ENCODE results near the gene LRP1-AS. TPM values are rescaled to one million over a fixed set of nuclear protein-coding genes. Genes with fewer than 3 reads are reported as not detected.

Gene LRP1-AS
- total RNA-seq, 1 donor from 2014 or later, result not detected

DNA sequence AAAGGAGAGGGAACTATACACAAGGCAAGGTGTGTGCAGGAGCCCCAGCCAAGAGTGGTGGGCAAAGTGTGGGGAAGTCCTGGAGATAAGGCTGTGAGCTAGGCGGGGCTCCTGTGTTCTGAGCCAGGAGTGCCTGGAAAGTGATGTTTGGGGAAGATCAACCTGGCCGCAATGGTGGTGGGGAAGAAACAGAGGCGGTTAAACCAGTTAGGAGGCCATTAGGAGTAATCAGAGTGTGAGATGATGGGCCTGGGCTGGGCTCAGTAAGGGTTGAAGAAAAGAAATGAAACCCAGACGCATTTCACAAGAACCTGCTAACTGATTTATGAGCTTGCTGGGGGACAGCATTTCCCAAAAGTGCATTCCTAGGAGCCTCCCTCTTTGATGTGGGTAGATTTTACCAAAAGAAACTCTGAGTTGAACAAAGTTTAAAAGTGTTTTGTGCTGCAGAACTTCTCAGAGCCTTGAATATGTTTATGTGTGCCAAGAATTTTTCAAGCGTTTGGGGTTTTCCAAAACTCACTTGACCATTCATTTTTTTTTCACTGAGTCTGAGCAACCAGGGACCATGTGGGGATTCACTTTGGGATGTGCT, 34.2 kb upstream of the LRP1-AS start:
- intact Hi-C loops (cut with DNase I), result loop anchor here (5.0 kb wide), 1 partner anchor 114 kb away; no protein-coding TSS in a partner anchor
- no peak for DNase-seq (ENCODE audit: low spot score)

GRCh38 chr12:57181072-57181471, 33.7 kb upstream of the LRP1-AS start:
- intact Hi-C loops (cut with DNase I), result loop anchor here (5.0 kb wide), 1 partner anchor 114 kb away; no protein-coding TSS in a partner anchor
- DNase-seq (ENCODE audit: low spot score), result no peak

DNA sequence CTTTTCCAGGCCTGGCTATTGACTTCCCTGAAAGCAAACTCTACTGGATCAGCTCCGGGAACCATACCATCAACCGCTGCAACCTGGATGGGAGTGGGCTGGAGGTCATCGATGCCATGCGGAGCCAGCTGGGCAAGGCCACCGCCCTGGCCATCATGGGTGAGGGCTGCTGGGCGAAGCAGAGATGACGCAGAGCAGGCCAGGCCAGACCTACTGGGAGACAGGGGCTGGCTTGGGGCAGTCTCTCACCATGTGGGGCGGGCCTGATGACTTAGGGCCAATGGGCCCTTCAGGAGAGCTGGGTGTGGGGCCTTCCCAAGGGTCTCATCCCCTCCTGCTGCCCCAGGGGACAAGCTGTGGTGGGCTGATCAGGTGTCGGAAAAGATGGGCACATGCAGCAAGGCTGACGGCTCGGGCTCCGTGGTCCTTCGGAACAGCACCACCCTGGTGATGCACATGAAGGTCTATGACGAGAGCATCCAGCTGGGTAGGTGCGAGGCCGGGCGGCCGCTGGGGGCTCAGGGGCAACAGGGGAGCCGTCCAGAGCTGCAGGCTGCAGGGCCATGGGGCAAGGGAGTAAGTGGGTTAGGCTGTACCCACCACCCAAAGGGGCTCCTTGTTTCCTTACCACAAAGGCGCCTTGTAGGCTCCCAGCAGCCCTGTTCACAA, 33.0 kb upstream of the LRP1-AS start:
- intact Hi-C loops (cut with DNase I), result loop anchor here (5.0 kb wide), 1 partner anchor 113 kb away; no protein-coding TSS in a partner anchor
- DNase-seq (ENCODE audit: low spot score), result no peak

GRCh38 chr12:57179331-57180086, 32.1 kb upstream of the LRP1-AS start:
- no peak for DNase-seq (ENCODE audit: low spot score)
- intact Hi-C loops (cut with DNase I), result loop anchor here (5.0 kb wide), 1 partner anchor 112 kb away; no protein-coding TSS in a partner anchor

GRCh38 chr12:57178213-57178612, 30.8 kb upstream of the LRP1-AS start:
- DNase-seq (ENCODE audit: low spot score), result no peak
- intact Hi-C loops (cut with DNase I), result no loop called here

DNA sequence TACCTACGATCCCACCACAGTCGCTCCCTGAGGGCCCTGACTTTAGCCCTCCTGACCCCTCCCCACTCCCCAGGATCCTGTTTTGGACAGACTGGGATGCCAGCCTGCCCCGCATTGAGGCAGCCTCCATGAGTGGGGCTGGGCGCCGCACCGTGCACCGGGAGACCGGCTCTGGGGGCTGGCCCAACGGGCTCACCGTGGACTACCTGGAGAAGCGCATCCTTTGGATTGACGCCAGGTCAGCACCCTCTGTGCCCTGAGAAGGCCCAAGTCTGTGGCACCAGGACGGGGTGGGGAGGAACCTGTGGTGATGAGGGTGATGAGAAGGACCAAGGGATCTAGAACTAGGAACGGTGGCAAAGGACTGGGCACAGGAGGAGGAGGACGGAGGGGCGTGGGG, 29.9 kb upstream of the LRP1-AS start:
- intact Hi-C loops (cut with DNase I), result no loop called here

GRCh38 chr12:57176846-57177245, 29.4 kb upstream of the LRP1-AS start:
- intact Hi-C loops (cut with DNase I), result no loop called here

More for the DNA sequence above, 29.9 kb upstream of the LRP1-AS start:
- DNase-seq (ENCODE audit: low spot score), result no peak

GRCh38 chr12:57176139-57176477, 28.7 kb upstream of the LRP1-AS start:
- intact Hi-C loops (cut with DNase I), result no loop called here
- DNase-seq (ENCODE audit: low spot score), result no peak

More at GRCh38 chr12:57176846-57177245, 29.4 kb upstream of the LRP1-AS start:
- no peak for DNase-seq (ENCODE audit: low spot score)

DNA sequence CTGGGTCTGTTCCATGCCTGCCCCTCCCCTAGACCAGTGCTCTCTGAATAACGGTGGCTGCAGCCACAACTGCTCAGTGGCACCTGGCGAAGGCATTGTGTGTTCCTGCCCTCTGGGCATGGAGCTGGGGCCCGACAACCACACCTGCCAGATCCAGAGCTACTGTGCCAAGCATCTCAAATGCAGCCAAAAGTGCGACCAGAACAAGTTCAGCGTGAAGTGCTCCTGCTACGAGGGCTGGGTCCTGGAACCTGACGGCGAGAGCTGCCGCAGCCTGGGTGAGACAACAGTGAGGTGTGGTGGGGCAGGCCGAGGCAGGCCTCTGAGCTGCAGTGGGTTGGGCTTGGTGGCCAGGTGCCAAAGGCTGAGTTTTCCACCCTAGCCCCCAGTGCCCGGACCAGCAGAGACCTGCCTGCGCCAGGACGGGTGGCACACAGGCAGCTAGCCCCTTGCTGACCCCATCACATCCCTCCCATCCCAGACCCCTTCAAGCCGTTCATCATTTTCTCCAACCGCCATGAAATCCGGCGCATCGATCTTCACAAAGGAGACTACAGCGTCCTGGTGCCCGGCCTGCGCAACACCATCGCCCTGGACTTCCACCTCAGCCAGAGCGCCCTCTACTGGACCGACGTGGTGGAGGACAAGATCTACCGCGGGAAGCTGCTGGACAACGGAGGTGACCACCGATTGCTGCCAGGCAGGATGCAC, 28.2 kb upstream of the LRP1-AS start:
- no peak for DNase-seq (ENCODE audit: low spot score)
- intact Hi-C loops (cut with DNase I), result loop anchor here (2.0 kb wide), 1 partner anchor 51 kb away; no protein-coding TSS in a partner anchor

DNA sequence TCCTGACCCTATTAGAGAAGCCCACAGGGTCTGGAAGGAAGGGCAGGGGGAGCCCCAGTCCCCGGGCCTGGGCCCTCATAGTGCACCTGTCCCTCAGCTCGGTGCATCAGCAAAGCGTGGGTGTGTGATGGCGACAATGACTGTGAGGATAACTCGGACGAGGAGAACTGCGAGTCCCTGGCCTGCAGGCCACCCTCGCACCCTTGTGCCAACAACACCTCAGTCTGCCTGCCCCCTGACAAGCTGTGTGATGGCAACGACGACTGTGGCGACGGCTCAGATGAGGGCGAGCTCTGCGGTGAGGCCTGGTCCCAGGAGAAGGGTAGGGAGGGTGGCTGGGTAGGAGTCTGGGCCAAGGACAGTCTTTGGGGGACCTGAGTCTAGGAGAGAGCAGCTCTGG, 26.3 kb upstream of the LRP1-AS start:
- intact Hi-C loops (cut with DNase I), result loop anchor here (2.0 kb wide), 1 partner anchor 49 kb away; no protein-coding TSS in a partner anchor
- DNase-seq (ENCODE audit: low spot score), result no peak

GRCh38 chr12:57173089-57173488, 25.7 kb upstream of the LRP1-AS start:
- intact Hi-C loops (cut with DNase I), result no loop called here
- no peak for DNase-seq (ENCODE audit: low spot score)

DNA sequence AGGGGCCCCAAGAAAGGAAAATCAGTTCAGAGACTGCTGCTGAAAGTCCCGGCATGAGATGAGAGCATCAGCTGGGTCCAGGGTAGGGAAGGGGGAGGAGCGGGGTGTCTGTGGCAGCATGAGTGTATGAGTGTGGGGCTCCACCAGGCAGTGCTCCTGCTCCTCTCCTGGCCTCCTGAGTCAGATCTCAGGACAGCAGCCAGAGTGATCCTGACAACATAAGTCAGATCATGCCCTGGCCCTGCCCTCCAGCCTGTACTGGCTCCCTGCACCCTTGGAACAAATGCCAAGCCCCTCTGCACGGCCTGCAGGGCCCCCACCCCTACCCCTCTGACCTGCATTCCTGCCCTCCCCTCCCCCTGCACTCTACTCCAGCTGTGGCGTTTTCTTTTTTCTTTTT, 24.2 kb upstream of the LRP1-AS start:
- intact Hi-C loops (cut with DNase I), result no loop called here
- no peak for DNase-seq (ENCODE audit: low spot score)

DNA sequence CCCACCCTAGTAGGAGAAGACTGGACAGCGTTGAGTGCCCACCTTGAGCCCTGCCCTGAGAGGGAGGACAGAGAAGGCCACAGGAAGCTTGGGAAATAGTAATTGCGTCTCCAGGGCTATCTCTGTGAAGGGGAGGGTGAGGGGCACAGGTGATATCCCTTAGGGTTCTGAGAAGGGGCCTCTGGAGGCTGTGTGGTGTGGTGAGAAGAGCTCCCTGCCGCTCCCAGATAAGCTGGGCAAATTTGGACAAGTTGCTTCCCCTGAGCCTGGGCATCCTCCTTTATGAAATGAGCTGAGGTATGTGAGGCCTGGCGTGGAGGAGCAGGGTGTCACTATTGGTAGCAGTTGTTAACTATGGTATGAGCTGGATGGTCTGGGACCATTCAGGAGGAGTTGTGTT, 23.5 kb upstream of the LRP1-AS start:
- no peak for DNase-seq (ENCODE audit: low spot score)
- intact Hi-C loops (cut with DNase I), result no loop called here

DNA sequence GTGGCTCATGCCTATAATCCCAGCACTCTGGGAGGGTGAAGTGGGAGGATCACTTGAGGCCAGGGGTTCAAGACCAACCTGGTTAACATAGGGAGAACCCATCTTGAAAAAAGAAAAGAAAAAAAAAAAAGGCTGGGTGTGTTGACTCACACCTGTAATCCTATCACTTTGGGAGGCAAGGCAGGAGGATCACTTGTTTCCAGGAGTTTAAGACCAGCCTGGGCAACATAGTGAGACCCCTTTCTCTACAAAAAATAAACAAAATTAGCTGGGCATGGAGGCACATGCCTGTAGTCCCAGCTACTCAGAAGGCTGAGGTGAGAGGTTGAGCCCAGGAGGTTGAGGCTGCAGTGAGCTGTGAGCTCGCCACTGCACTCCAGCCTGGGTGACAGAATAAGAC, 23.0 kb upstream of the LRP1-AS start:
- no peak for DNase-seq (ENCODE audit: low spot score)
- intact Hi-C loops (cut with DNase I), result no loop called here

GRCh38 chr12:57169969-57170368, 22.6 kb upstream of the LRP1-AS start:
- DNase-seq (ENCODE audit: low spot score), result no peak
- intact Hi-C loops (cut with DNase I), result no loop called here

- DNase-seq (ENCODE audit: low spot score), result no peak
- intact Hi-C loops (cut with DNase I), result no loop called here
Measured at GRCh38 chr12:57169046-57169795, 21.8 kb upstream of the LRP1-AS start.

- intact Hi-C loops (cut with DNase I), result no loop called here
- DNase-seq (ENCODE audit: low spot score), result no peak
Measured at GRCh38 chr12:57168058-57168457, 20.6 kb upstream of the LRP1-AS start.

DNA sequence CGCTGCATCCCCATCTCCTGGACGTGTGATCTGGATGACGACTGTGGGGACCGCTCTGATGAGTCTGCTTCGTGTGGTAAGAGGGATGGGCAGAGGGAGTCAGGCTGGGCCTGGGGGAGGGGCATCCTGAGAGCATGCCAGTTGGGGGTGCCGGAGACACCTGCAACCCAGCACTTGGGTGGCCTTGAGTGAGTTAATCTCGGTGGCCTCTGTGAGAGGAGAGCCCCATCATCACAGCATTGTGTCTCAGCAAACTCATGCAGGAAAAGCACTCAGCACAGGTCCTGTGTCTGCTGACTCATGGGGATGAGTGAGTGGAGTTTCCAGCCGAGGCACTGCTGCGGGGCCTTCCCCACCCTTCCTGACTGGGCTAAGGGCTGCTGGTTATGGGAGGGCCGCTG, 19.6 kb upstream of the LRP1-AS start:
- intact Hi-C loops (cut with DNase I), result no loop called here

GRCh38 chr12:57165741-57166140, 18.3 kb upstream of the LRP1-AS start:
- intact Hi-C loops (cut with DNase I), result no loop called here
- no peak for DNase-seq (ENCODE audit: low spot score)

More for the DNA sequence above, 19.6 kb upstream of the LRP1-AS start:
- no peak for DNase-seq (ENCODE audit: low spot score)
